SK-N-SH treated with all-trans-retinoic acid at 6 μM for 48 hours (cell line): ENCODE results near the gene RECK.

Experiments used
- ARNTL ChIP-seq: fragments of 450-650 bp; formaldehyde crosslinking; IDR thresholded peaks from 2 replicates; pipeline ENCODE4 v1.5.0; 2020; ENCODE audit warnings: low read depth, mild to moderate bottlenecking, moderate library complexity, borderline replicate concordance
- TF ChIP-seq, protein P1 (sequence below): fragments of 250-450 bp; sonication (Bioruptor Pico); IDR thresholded peaks from 2 replicates; pipeline ENCODE4 v1.8.0; 2020; ENCODE audit warnings: mild to moderate bottlenecking, moderate library complexity, borderline replicate concordance

- TF ChIP-seq, protein P1, sequence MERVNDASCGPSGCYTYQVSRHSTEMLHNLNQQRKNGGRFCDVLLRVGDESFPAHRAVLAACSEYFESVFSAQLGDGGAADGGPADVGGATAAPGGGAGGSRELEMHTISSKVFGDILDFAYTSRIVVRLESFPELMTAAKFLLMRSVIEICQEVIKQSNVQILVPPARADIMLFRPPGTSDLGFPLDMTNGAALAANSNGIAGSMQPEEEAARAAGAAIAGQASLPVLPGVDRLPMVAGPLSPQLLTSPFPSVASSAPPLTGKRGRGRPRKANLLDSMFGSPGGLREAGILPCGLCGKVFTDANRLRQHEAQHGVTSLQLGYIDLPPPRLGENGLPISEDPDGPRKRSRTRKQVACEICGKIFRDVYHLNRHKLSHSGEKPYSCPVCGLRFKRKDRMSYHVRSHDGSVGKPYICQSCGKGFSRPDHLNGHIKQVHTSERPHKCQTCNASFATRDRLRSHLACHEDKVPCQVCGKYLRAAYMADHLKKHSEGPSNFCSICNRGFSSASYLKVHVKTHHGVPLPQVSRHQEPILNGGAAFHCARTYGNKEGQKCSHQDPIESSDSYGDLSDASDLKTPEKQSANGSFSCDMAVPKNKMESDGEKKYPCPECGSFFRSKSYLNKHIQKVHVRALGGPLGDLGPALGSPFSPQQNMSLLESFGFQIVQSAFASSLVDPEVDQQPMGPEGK (CRISPR knock-in tag), result no peak
- TF ChIP-seq ARNTL, result no peak
These were observed 95.4 kb downstream of the RECK start for GRCh38 chr9:36132086-36132485.
